Right ventricle myocardium superior (tissue), 1 donor: ENCODE data around the gene AHCTF1. TPM values are rescaled to one million over a fixed set of nuclear protein-coding genes. Genes with fewer than 3 reads are reported as not detected.

ENCODE experiments used
- ATAC-seq: fragments of 200-7000 bp; cut with Tn5 transposase; one replicate; pipeline ENCODE4 v1.9.1; 2020; ENCODE audit warnings: mild to moderate bottlenecking; ENCODE audit not compliant: poor library complexity
- DNase-seq: peaks from one replicate; pipeline ENCODE4 v3.0.0-alpha.2; 2020
- intact Hi-C: fragments of 100-400 bp; cut with DNase I; formaldehyde crosslinking; loops from one replicate; pipeline ENCODE4 v1.11.2; 2022
- long read RNA-seq: library from polyadenylated mRNA; unstranded; transcript quantifications from one replicate; pipeline ENCODE4 v2.0.0, GENCODE V29; 2021
- total RNA-seq: library from RNA; stranded (reverse); fragmentation: NEBNext Ultra II Directional; extraction: Animal tissue kit (Norgen Biotek cat#: 25700); gene quantifications from one replicate; pipeline ENCODE4 v1.2.1, GENCODE V29; 2021
- donor health status: DM: no; HTN: yes; CAD: no; lungs with severe emphysema.

The AHCTF1 gene
- total RNA-seq, result 19.7 TPM
- long read RNA-seq, full-length matches to known transcripts, result 1 of 8 reads
- long read RNA-seq, partial matches to known transcripts, result 6 of 8 reads
- long read RNA-seq, other reads (novel, unspliced or antisense), result 1 of 8 reads

- ATAC-seq (peak; percentile 98), DNase-seq (peak; percentile 97)
- intact Hi-C loops, result no loop called here
These were observed at the start of gene AHCTF1 for GRCh38 chr1:246931549-246932365. AHCTF1 (minus strand) TSS chr1:246931948; CDS start chr1:246918370, 13,578 bp downstream.

GRCh38 chr1:246978785-246979184 lies 47.0 kb upstream of the AHCTF1 start:
- intact Hi-C loops, result no loop called here
- no peak for ATAC-seq

GRCh38 chr1:246978281-246978680 lies 46.5 kb upstream of the AHCTF1 start:
- ATAC-seq (no peak), DNase-seq (no peak)
- intact Hi-C loops, result no loop called here

More at GRCh38 chr1:246978785-246979184, 47.0 kb upstream of the AHCTF1 start:
- no peak for DNase-seq

- ATAC-seq (no peak), DNase-seq (no peak)
- intact Hi-C loops, result loop anchor here (5.0 kb wide), 1 partner anchor 65 kb away; no protein-coding TSS in a partner anchor
These were observed 40.2 kb upstream of the AHCTF1 start for GRCh38 chr1:246971969-246972368.

GRCh38 chr1:246971090-246971721 lies 39.5 kb upstream of the AHCTF1 start:
- intact Hi-C loops, result loop anchor here (5.0 kb wide), 1 partner anchor 64 kb away; no protein-coding TSS in a partner anchor
- DNase-seq (peak; percentile 71), ATAC-seq (no peak)

GRCh38 chr1:246969621-246970020 lies 37.9 kb upstream of the AHCTF1 start:
- intact Hi-C loops, result loop anchor here (5.0 kb wide), 1 partner anchor 62 kb away; no protein-coding TSS in a partner anchor

GRCh38 chr1:246966502-246966901 lies 34.8 kb upstream of the AHCTF1 start:
- intact Hi-C loops, result no loop called here
- ATAC-seq (no peak), DNase-seq (no peak)

More at GRCh38 chr1:246969621-246970020, 37.9 kb upstream of the AHCTF1 start:
- ATAC-seq (no peak), DNase-seq (no peak)

- intact Hi-C loops, result no loop called here
- ATAC-seq (peak; percentile 75), DNase-seq (no peak)
These were observed 28.4 kb upstream of the AHCTF1 start for GRCh38 chr1:246959944-246960693.

GRCh38 chr1:246954126-246954525 lies 22.4 kb upstream of the AHCTF1 start:
- ATAC-seq (peak; percentile 81), DNase-seq (no peak)
- intact Hi-C loops, result no loop called here

GRCh38 chr1:246951413-246951812 lies 19.7 kb upstream of the AHCTF1 start:
- intact Hi-C loops, result no loop called here
- no peak for ATAC-seq

GRCh38 chr1:246949956-246950355 lies 18.2 kb upstream of the AHCTF1 start:
- intact Hi-C loops, result no loop called here
- DNase-seq (no peak), ATAC-seq (no peak)

More at GRCh38 chr1:246951413-246951812, 19.7 kb upstream of the AHCTF1 start:
- DNase-seq, result no peak

GRCh38 chr1:246947255-246947654 lies 15.5 kb upstream of the AHCTF1 start:
- intact Hi-C loops, result no loop called here
- DNase-seq (peak; percentile 62), ATAC-seq (peak; percentile 95)

GRCh38 chr1:246946366-246946765 lies 14.6 kb upstream of the AHCTF1 start:
- no peak for ATAC-seq
- intact Hi-C loops, result no loop called here
- no peak for DNase-seq

- no peak for ATAC-seq
- DNase-seq, result no peak
- intact Hi-C loops, result no loop called here
These were observed 3.0 kb upstream of the AHCTF1 start for GRCh38 chr1:246934765-246935164.

GRCh38 chr1:246933893-246934292 lies 2.1 kb upstream of the AHCTF1 start:
- ATAC-seq (no peak), DNase-seq (no peak)
- intact Hi-C loops, result no loop called here

- peak; percentile 0 for ATAC-seq
- intact Hi-C loops, result no loop called here
- no peak for DNase-seq
These were observed 585 bp upstream of the AHCTF1 start for GRCh38 chr1:246932366-246932700.

- intact Hi-C loops, result no loop called here
- DNase-seq (peak; percentile 74), ATAC-seq (peak; percentile 23)
These were observed 759 bp downstream of the AHCTF1 start for GRCh38 chr1:246930830-246931548.

- no peak for ATAC-seq
- intact Hi-C loops, result no loop called here
- no peak for DNase-seq
These were observed 5.6 kb downstream of the AHCTF1 start for GRCh38 chr1:246925997-246926626.
